Left cardiac atrium (tissue), 4 donors: Measurements from ENCODE around the gene CXCL8. TPM values are rescaled to one million over a fixed set of nuclear protein-coding genes. Genes with fewer than 3 reads are reported as not detected.

Experiments
- ATAC-seq, 2 donors: fragments of 200-7000 bp; cut with Tn5 transposase; one replicate each; pipeline ENCODE4 v1.9.1; 2020; ENCODE audit warnings: mild to moderate bottlenecking in 2 of 2, moderate library complexity in 2 of 2
- DNase-seq: peaks from one replicate; pipeline ENCODE4 v3.0.0-alpha.2; 2020
- intact Hi-C, 2 donors: fragments of 100-400 bp; cut with DNase I; formaldehyde crosslinking; loops; one replicate each; pipeline versions ENCODE4 v1.14.1 to v1.15.1; 2022 to 2023
- total RNA-seq, 2 donors: library from RNA; stranded (reverse); fragmentation: NEBNext Ultra II Directional; extraction: Animal tissue kit (Norgen Biotek cat#: 25700); gene quantifications; one replicate each; pipeline ENCODE4 v1.2.1, GENCODE V29; 2021
- donor health status: DM: no; HTN: yes; CAD: no.
- donor health status: DM: no; HTN: yes; CAD: no; lungs with severe emphysema.
- donor health status: DM: yes; HTN: yes; CAD: no.
- donor health status: Dilated cardiomyopathy.

The CXCL8 gene
- total RNA-seq, 2 donors from 2014 or later: 0.82 to 3.1 TPM

DNA sequence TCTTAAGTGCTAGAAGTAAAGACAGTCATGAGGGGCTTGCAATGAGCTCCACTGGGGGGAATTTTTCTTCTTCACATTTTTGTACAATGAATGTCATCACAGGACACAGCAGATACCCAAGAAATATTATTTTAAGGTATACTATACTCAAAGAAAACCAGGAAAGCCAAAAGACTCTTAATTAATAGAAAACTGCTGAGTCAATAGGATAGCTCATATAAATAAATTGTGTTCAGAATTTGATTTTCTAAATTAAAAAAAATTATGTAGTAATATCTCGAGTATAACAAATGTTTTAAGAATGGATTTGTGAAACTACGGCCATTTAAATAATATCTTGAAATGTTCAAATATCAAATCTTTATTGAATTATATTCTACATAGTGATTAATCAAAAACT, 25.7 kb upstream of the CXCL8 start:
- ATAC-seq (no peak), DNase-seq (no peak)
- intact Hi-C loops: no loop called here

DNA sequence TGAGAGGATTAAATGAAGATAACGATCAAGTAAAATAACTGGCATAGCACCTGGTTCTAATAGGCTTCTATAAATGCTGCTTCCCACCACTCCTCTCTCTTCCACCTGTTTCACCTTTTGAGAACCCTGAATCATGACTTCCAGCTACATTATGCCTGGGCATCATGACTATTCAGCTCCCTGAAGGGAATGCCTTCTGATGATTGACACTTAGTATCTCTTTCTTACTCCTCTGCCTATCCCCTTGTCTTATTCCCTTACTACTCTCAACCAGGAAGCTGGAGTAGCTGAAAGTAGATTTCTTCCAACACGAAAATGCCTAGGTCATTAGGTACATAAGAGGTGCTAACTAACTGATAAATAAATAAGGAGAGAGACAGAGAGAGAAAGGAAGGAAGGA, 24.7 kb upstream of the CXCL8 start:
- intact Hi-C loops: no loop called here
- ATAC-seq (no peak), DNase-seq (no peak)

- ATAC-seq: no peak
- intact Hi-C loops: no loop called here
- no peak for DNase-seq
These were observed 21.7 kb upstream of the CXCL8 start for GRCh38 chr4:73718375-73719373.

GRCh38 chr4:73721435-73721834, 18.9 kb upstream of the CXCL8 start:
- DNase-seq: no peak
- intact Hi-C loops: no loop called here
- peak; percentile 27 to 36 for ATAC-seq

- intact Hi-C loops: no loop called here
- ATAC-seq (no peak), DNase-seq (no peak)
These were observed 18.5 kb upstream of the CXCL8 start for GRCh38 chr4:73721909-73722308.

GRCh38 chr4:73723023-73723422, 17.3 kb upstream of the CXCL8 start:
- DNase-seq (no peak), ATAC-seq (no peak)
- intact Hi-C loops: no loop called here

DNA sequence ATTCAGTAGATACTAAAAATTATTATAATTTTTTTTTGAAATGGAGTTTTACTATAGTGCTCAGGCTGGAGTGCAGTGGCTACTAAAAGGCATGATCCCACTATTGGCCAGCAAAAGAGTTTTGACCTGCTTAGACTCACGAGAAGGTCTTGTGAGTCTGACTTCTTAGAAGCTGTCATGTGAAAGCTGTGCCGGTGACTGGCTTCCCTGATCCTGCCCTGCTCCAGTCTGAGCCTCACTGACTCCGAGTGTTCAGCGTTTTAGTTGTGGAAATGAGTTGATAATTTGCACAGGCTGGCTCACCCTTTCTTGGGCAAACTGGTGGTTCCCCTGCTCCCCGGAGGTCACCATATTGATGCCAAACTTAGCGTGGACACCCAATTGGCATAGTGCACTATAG, 16.4 kb upstream of the CXCL8 start:
- ATAC-seq (no peak), DNase-seq (no peak)
- intact Hi-C loops: no loop called here

DNA sequence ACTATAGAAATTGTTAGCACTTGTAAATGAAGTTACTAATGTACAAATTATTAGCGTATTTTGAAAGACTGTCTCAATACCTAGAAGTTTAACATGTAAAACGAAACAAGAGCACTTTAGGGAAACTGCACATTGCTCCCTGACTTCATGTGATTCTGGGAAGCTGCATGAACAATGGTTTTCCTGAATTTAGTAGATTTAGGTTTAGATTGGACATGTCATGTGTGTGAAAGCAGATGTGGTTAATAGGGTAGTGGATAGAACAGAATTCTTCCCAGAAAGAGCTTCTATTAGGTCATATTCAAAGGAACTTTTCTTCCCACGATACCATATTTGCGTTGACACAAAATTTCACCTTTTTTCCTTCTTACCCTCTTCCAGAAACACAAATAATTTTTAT, 14.9 kb upstream of the CXCL8 start:
- intact Hi-C loops: loop anchor here in 1 of 2 donors (5.0 kb wide), 1 partner anchor 407 kb away; no protein-coding TSS in a partner anchor
- ATAC-seq (no peak), DNase-seq (no peak)

DNA sequence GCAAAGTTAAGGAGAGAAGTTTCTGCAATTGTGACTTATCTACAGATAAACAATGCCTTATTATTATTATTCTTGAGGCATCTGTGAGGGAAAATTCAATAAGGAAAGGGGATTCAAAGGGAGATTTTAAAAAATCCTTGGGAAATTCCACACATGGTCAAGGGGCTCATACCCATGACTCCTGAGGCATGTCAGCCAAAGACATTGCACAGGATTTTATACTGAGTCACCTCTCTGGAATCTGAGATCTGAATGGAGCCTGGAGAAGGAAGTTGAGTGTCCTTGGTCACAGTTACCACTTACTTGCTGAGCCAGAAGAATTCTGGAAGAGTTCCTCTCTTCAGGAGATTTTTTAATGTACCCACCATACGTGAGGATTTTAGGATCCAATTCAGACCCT, 14.4 kb upstream of the CXCL8 start:
- no peak for DNase-seq
- peak in 1 of 2 donors; percentile 82 for ATAC-seq
- intact Hi-C loops: loop anchor here in 1 of 2 donors (5.0 kb wide), 1 partner anchor 406 kb away; no protein-coding TSS in a partner anchor

DNA sequence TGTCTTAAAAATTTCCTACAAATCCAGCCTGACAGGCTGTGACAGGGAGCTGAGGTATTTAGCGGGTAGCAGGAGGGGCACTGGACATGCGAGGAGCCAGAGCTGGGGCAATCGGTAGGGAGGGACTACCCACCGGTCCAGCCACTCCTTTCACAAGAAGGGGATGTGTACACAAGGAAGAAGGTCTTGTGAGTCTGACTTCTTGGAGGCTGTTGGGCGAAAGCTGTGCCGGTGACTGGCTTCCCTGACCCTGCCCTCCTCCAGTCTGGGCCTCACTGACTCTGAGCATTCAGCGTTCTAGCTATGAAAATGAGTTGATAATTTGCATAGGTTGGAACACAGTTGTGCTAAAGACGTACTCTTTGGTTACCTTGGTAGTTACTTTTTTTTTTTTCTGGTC, 12.7 kb upstream of the CXCL8 start:
- intact Hi-C loops: loop anchor here in 1 of 2 donors (5.0 kb wide), 1 partner anchor 405 kb away; no protein-coding TSS in a partner anchor
- ATAC-seq: no peak
- DNase-seq: no peak

GRCh38 chr4:73728091-73728741, 12.2 kb upstream of the CXCL8 start:
- DNase-seq (no peak), ATAC-seq (no peak)
- intact Hi-C loops: loop anchor here in 1 of 2 donors (5.0 kb wide), 1 partner anchor 404 kb away; no protein-coding TSS in a partner anchor

DNA sequence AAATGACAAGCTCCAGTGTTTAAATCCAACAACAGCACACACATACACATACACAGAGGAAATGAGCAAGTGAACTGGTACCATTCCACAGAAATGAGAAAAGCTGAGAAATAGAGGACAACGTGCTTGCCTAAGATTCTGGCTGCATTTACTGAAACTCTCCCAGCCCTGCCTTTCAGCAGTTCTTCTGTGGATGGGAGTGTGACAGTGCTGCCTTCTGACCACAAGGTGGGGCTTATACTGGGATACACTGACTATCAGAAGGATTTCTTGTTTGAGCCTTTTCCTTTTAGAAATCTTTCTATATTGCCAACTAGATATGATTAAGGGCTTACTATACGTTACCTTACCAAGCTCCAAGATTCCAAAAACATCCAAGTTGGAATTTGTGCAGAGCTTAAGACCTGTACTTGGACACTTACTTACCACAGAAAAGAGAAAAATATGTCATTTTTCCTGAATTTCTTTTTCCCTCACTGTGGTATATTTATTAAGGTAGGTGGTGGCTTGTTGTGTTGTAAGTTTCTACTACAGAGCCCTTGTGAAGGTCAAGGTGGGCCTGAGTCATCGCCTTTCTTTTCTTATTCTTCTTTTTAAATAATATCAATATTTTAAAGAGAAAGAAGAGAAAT, 10.7 kb upstream of the CXCL8 start:
- intact Hi-C loops: loop anchor here (5.0 kb wide), 1 partner anchor 403 kb away; no protein-coding TSS in a partner anchor

GRCh38 chr4:73730292-73730691, 10.1 kb upstream of the CXCL8 start:
- ATAC-seq (no peak), DNase-seq (no peak)
- intact Hi-C loops: loop anchor here in 1 of 2 donors (5.0 kb wide), 1 partner anchor 402 kb away; no protein-coding TSS in a partner anchor

More for the DNA sequence above, 10.7 kb upstream of the CXCL8 start:
- ATAC-seq: peak; percentile 90 to 92
- peak; percentile 61 for DNase-seq

DNA sequence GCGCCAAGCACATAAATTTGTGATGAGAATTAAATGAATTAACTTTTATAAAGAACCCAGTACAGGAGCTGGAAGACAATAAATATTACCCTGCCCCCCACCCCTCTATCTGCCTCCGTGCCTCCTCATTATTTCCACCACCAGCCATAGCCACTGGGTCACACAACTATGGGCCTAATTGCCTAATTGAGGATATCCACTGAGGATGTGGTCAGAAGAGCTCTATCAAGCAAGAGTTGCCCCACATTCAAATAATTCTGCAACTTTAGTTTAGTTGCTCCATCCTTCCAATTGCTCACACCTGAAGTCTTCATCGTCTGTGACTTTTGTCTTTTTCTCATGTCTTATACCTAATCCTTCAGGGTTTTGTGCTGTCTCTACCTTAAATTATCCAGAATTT, 9.5 kb upstream of the CXCL8 start:
- DNase-seq: no peak
- no peak for ATAC-seq
- intact Hi-C loops: loop anchor here in 1 of 2 donors (5.0 kb wide), 1 partner anchor 401 kb away; no protein-coding TSS in a partner anchor

DNA sequence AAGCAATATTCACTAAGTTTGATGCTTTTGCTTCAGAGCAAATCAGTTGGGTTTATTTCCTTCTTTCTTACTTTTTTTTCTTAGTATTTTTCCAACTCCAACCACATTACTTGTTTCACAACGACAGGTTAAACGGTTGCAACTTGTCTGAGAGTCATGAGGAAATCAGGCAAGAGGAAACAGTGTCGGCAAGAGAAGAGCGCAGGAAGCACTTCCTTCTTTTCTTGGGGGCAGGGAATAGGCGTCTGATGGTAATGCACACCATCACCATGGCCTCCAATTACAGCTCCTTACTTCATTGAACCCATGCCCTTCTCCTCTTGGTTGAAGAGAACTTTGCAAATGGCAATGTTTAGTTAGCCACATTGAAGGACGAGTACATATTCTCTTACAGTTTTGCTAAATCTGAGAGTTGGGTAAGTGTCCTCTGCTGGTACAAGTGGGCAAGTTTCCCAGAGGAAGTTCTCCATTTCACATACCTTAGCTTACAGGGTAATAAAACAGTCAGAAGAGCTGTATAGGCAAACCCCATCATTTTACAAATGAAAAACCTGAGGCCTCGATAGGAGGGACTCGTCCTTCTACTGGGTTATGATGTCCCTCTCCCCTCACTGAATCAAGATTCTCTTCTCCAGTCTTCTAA, 8.3 kb upstream of the CXCL8 start:
- intact Hi-C loops: loop anchor here in 1 of 2 donors (5.0 kb wide), 1 partner anchor 400 kb away; no protein-coding TSS in a partner anchor
- no peak for DNase-seq
- peak in 1 of 2 donors; percentile 51 for ATAC-seq

DNA sequence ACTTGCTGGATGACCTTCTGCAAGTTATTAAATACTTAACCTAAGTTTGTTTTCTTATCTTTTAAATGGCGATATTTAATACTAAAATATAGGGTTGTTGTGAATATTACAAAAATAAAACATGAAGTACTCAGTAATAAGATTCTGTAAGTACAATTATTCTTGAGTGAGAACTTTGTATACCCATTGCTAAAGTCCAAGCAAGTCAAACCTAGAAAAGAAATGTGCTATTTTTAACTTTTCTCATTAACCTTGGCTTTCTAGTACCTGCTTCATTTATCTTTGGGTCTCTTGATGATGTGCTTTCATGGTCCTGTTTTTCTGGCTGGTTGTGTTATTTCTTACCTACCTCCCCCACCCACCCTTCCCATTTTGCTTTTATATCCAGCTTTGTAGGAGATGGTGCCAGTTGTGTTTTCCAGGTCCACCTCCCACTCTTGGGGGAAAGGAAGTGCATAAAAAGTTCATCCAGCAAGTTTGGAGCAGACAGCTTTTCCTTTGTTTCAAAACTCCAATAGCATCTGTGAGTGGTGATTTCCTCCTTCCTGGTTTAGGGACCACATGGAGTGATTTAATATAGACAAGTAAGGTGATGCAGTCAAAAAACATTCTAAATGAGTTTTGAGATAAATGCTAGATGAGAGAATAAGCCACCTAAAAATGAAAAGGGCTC, 7.5 kb upstream of the CXCL8 start:
- no peak for DNase-seq
- intact Hi-C loops: loop anchor here in 1 of 2 donors (5.0 kb wide), 1 partner anchor 399 kb away; no protein-coding TSS in a partner anchor
- ATAC-seq: no peak

DNA sequence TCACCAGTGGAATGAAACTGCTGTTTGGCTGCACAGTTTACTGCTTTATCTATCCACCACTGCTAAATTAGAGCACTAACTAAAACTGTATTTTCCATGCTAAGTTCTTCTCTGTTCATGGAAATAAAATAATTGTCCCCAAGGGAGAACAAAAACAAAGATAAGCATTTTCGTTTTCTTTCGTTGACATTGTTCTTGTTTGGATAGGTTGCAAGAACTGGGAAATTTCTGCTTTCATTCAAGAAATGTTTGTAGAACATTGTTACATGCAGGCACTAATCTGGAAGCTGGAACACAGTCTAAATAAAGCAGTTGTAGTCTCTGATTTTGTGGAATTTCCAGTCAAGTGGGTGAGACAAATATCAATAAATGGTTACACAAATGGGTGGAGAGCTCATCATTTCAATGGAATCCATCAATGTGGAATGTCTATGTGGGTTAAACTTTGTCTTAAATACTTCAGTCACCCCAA, 5.8 kb upstream of the CXCL8 start:
- no peak for ATAC-seq
- intact Hi-C loops: loop anchor here in 1 of 2 donors (5.0 kb wide), 1 partner anchor 398 kb away; no protein-coding TSS in a partner anchor
- DNase-seq: no peak

- ATAC-seq: no peak
- intact Hi-C loops: no loop called here
- DNase-seq: no peak
These were observed 5.1 kb upstream of the CXCL8 start for GRCh38 chr4:73735231-73735630.
